ENCODE measurements around the gene SLC22A3.
"Not testable (repeated sequence)": the region's sequence is repeated elsewhere in the genome, so short reads cannot be mapped to it uniquely, and the experiment has no call there.

SLC22A3 gene

DNA sequence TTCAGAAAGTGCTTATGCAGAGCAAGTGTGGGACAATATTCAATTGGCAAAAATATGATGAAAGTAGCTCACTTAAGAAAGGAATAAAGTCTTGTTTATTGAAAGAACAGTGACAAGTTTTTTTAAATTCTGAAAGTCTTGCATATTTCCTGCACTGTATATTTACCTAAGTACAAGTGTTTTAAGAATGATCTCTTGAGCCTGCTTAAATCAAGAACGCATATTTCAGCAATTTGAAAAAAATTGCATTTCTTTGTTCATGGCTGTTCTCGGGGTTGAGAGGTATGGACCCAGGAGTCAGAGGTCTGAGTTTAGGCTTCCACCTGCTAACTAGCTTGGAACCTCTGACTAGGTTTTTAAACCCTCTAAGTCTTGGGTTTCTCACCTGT is 27.4 kb downstream of the SLC22A3 start:
- no peak for DNase-seq

GRCh38 chr6:160376445-160376844 is 28.3 kb downstream of the SLC22A3 start:
- no peak for DNase-seq

DNA sequence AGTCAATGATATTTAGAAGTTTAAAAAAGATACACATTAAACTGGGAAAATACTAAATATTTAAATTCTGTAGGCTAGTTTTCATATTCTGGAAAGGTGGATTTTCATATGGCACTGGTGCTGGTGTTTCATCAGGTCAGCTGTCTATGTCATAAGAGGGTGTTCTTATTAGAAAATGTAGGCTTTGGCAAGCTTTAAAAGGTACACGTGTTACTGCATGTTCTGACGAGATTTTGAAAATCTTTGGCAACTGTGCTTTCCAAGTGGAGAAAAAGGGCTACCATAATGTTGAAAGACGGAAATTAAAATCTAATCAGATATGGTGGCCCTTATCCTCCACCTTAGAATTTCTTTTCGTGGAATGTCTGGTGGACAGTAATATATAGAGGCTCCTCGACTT is 30.0 kb downstream of the SLC22A3 start:
- no peak for DNase-seq

- DNase-seq = no peak
Observed at GRCh38 chr6:160378882-160379281, 30.7 kb downstream of the SLC22A3 start.

GRCh38 chr6:160379466-160379865 is 31.3 kb downstream of the SLC22A3 start:
- no peak for DNase-seq

DNA sequence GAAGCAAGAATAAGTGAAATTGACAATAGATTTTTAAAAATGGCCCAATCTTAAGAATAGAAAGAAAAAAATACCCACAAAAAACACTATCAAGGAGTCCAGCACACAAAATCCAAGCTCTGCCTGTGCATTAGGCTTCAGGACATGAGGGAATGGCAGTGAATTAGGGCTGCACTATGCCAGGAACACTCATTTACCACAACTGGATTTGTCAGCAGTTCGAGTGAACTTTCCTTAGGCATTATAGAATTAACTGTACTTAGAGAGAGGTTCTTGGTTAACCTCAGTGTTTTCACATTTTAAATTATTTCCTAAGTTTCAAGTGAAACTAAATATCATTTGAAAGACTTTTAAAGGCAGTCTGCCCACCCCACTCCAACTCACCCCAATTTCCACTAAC is 34.8 kb downstream of the SLC22A3 start:
- DNase-seq = no peak

DNA sequence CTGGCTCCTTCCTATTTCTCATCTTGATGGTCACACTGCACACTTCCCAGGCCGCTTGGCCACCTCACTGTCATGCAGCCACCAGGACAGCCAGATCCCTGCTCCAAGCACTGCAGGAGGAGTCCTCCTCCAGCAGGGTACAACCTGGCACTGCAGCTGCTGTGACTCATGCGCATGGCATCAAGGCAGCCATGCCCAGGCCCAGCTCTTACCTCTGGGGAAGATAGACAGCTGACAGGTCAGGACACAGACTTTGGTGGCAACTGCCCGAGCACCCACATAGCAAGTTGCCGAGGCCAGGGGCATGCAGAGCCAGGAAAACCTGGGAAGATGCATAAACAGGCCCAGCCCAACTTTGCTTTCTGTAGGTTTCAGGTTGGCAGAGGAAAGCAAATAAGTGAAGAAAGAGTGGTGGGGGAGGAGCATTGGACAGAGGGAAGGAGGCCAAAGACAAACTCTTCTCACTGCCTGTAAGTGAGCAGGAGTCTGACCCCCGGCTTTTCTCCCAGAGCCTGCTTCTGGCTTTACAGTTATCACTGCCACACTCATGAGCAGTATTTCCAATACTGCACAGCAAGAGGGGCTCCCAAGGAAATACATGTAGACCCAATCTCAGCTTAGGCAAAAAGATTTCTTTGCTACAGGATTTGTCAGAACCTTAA is 38.8 kb downstream of the SLC22A3 start:
- DNase-seq = no peak

- no peak for DNase-seq
Observed at GRCh38 chr6:160387916-160388643, 39.9 kb downstream of the SLC22A3 start.

DNA sequence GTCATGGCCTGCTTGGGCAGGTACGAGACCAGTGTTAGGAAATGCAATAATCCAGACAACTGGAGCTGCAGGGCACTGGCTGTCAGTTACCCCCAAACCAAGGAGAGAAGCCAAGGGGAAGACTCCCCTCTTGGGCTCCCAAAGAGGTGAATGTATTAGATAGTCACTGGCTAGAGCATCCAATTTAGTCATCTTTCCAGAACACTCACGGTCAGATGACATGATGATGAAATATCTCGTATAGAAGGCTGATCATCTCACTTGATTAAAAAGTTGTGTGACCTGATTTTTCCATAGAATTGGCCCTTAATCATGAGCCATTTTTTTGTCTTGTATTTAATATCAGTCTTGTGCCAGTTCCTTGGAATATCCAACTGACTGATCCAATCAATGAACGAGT is 40.7 kb downstream of the SLC22A3 start:
- no peak for DNase-seq

GRCh38 chr6:160391419-160392116 is 43.4 kb downstream of the SLC22A3 start:
- DNase-seq = no peak

GRCh38 chr6:160393442-160393841 is 45.3 kb downstream of the SLC22A3 start:
- DNase-seq = not testable (repeated sequence)

GRCh38 chr6:160393891-160394653 is 45.9 kb downstream of the SLC22A3 start:
- DNase-seq = no peak

DNA sequence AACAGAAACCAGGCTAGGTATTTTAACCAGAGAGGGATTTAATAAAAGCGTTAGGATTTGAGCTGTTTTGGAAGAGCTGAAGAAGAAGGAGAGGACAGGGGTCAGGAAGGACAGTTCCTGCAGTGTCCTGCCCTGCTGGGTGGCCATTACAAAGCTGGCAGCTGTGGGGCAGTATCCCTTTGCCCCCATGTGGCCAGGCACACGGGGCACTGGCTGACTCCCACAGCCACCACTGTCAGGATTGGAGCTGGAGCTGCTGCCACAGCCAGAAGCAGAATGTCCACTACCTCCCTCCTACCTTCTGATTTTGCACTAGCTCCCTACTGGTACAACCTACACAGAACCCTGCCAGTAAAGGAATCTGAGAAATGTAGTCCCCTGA is 46.5 kb downstream of the SLC22A3 start:
- DNase-seq = no peak

GRCh38 chr6:160395187-160395586 is 47.0 kb downstream of the SLC22A3 start:
- no peak for DNase-seq

GRCh38 chr6:160396292-160396691 is 48.1 kb downstream of the SLC22A3 start:
- no peak for DNase-seq

DNA sequence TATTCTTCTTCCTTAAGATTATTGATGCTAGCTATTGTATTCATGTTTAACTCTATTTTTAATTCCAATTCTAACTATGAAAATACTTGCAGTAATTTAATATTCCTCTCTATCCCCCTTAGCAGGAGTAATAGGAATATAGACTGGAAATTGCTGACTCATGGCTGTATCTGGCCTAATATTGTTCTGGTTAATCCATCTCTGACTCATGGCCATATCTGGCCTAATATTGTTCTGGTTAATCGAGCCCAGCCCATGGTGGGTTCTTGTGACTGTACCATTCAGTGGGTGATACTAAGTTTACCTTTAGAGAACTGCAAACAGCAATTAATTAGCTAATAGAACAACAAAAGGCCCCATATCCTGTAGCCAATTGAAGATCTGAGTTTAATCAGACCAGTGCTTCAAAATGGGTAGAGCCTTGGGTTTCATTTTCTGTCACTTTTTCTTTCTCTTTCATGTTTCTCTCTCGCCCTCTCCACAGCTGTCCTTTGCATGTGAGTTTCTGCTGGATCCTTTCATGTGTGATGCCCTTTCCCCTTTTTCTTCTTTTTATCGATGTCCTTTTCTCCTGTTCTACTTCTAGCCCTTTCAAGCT is 50.6 kb downstream of the SLC22A3 start:
- DNase-seq = no peak

DNA sequence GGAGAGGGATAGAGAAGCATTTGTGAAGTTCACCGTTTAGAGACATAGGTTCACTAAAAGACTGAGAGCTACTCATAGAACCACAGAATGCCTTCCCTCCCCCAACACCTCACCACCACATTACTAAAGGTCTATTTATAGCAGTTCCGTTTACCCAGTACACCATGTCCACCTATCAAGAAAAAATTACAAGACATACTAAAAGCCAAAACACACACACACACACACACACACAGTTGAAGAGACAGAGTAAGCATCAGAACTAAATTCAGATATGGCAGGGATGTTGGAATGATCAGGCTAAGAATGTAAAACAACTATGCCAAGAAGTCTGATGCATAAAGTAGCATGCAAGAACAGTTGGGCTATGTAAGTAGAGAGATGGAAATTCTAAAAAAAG is 52.3 kb downstream of the SLC22A3 start:
- no peak for DNase-seq

- DNase-seq = no peak
Observed at GRCh38 chr6:160408528-160408927, 60.4 kb downstream of the SLC22A3 start.

DNA sequence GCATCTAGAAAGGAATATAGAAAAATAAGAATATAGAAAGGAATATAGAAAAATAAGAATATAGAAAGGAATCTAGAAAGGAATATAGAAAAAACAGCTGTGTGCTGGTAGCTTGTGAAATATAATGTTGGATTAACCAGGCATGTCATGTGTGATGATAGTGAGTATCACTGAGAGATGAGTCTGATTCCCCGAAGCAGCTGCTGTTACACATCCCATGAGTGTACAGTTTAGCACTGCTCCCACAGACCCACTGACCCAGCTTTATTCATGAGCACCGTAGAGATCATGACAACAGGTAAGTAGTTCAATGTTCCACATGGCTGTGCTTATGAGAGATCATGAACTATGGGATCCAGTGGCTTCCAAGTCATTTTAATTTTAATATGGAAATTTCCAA is 64.8 kb downstream of the SLC22A3 start:
- DNase-seq = no peak

DNA sequence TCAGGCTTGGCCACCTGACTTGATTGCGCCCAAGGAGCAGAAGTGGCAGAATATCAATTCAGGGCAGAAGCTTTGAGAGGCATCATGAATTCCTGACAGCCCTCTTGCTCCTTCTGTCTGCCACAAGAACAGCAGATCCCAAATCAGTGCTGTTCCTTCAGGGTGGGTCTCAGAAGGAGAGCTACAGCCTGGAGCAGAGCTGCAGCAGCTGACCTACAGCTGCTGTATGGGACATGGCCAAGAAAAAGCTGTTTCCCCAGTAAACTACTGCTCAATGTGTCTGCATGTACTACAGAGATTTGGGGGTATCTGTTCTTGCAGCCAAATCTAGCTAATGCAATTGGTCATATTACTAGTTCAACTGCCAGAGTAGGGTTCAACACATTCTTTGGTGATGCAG is 69.0 kb downstream of the SLC22A3 start:
- no peak for DNase-seq

DNA sequence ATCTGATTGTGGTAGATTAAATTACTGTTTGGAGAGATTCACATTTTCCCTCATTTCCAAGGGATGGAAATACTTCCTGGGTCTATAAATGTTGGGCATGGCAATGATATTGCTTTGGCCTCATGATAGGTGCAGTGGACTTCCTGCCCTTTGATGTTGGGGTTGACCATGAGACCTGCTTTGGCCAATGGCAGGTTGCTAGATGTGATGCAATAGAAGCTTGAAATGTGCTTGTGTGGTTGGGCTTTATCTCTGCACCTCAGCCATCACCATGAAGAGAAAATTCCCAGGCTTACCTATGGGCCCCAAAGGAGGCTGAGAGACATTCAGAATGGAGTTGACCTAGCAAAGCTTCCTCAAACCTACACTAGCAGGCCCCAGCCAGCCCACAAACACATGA is 69.4 kb downstream of the SLC22A3 start:
- no peak for DNase-seq

- no peak for DNase-seq
Observed at GRCh38 chr6:160418370-160418769, 70.2 kb downstream of the SLC22A3 start.

DNA sequence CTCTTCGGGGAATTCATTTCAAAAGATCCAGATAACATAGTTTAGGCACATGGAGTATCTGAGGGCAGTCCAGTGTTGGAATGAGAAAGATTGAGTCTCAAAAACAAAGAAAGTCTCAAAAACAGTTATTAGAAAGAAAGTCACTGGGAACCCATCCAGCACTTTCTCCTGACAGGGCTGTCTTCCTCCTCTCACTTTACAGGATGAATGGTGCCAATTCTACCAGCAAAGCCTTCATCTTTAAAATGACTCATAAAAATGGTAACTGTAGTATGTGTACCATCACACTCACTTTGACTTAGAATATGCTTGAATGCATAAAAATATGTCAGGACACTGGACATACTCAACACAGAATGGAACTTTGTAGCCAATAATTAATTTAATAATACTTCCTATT is 71.3 kb downstream of the SLC22A3 start:
- DNase-seq = no peak
